Caco-2 (cell line): ENCODE measurements around the gene CPSF3. TPM values are rescaled to one million over a fixed set of nuclear protein-coding genes. Genes with fewer than 3 reads are reported as not detected.

Experiments
- BruUV-seq: library from RNA; stranded (reverse); fragments of 400-500 nt; replicated peaks from 2 replicates; lab custom pipeline; 2021; lab: Mats Ljungman, UMichigan
- CTCF ChIA-PET: fragments of 300-600 bp; sonication (Branson Sonifier 250); formaldehyde crosslinking; loops from one replicate; lab custom pipeline; 2022; ENCODE audit warnings: antibody characterized with exemption; lab: Charles Lee
- POLR2A ChIA-PET: fragments of 300-600 bp; sonication (Branson Sonifier 250); formaldehyde crosslinking; loops from one replicate; lab custom pipeline; 2022; ENCODE audit warnings: antibody characterized with exemption; lab: Charles Lee
- DNase-seq, 2 experiments: peaks; one replicate each; pipeline versions ENCODE4 v3.0.0 to v3.0.0-alpha.2; 2020 to 2022
- H3K27me3 ChIP-seq: replicated peaks from 2 replicates; pipeline ENCODE4 v1.6.0; 2011; ENCODE audit warnings: low read length; ENCODE audit not compliant: control insufficient read depth, insufficient read depth
- H3K36me3 ChIP-seq: 2 replicates; pipeline ENCODE4 v1.5.1; 2011; ENCODE audit warnings: low read length; ENCODE audit not compliant: control insufficient read depth, insufficient read depth
- H3K4me1 ChIP-seq: fragments of 250-450 bp; sonication (Bioruptor Pico); 2 replicates; pipeline ENCODE4 v1.5.1; 2020; ENCODE audit warnings: mild to moderate bottlenecking
- H3K4me3 ChIP-seq: 2 replicates; pipeline ENCODE4 v1.5.1; 2011; ENCODE audit warnings: low read depth, mild to moderate bottlenecking, control low read depth, low read length
- H3K9me3 ChIP-seq: fragments of 250-450 bp; sonication (Bioruptor Pico); 2 replicates; pipeline ENCODE4 v1.5.1; 2020; ENCODE audit warnings: mild to moderate bottlenecking, moderate library complexity
- H3K27ac Mint-ChIP-seq: one replicate; pipeline ENCODE4 v1.8.0; 2022; ENCODE audit warnings: mixed read lengths; ENCODE audit not compliant: unreplicated experiment
- H3K27me3 Mint-ChIP-seq: one replicate; pipeline ENCODE4 v1.8.0; 2022; ENCODE audit warnings: mixed read lengths; ENCODE audit not compliant: insufficient read depth, unreplicated experiment
- H3K36me3 Mint-ChIP-seq: one replicate; pipeline ENCODE4 v1.8.0; 2022; ENCODE audit warnings: mild to moderate bottlenecking, mixed read lengths; ENCODE audit not compliant: insufficient read depth, unreplicated experiment
- H3K4me1 Mint-ChIP-seq: one replicate; pipeline ENCODE4 v1.8.0; 2022; ENCODE audit warnings: low read depth, mixed read lengths; ENCODE audit not compliant: unreplicated experiment
- H3K4me3 Mint-ChIP-seq: one replicate; pipeline ENCODE4 v1.8.0; 2022; ENCODE audit warnings: mild to moderate bottlenecking, moderate library complexity, mixed read lengths; ENCODE audit not compliant: unreplicated experiment
- H3K9me3 Mint-ChIP-seq: one replicate; pipeline ENCODE4 v1.8.0; 2022; ENCODE audit warnings: mixed read lengths; ENCODE audit not compliant: unreplicated experiment
- CTCF ChIP-seq, 2 experiments: fragments of 200-600 bp in 1 of 2; IDR thresholded peaks; 1 replicate in 1 of 2; 2 replicates in 1 of 2; pipeline versions ENCODE4 v1.5.1 to v1.8.0; 2011 to 2022; ENCODE audit warnings: antibody characterized with exemption in 1 of 2, control low read depth in 1 of 2, inconsistent platforms in 1 of 2, low read depth in 1 of 2, low read length in 1 of 2, mild to moderate bottlenecking in 1 of 2, moderate library complexity in 1 of 2; ENCODE audit not compliant: insufficient read depth in 1 of 2, severe bottlenecking in 1 of 2, unreplicated experiment in 1 of 2
- intact Hi-C: fragments of 100-400 bp; cut with micrococcal nuclease; formaldehyde crosslinking; loops from one replicate; pipeline ENCODE4 v1.10.0; 2022; ENCODE audit not compliant: unreplicated experiment
- total RNA-seq: library from RNA; stranded (reverse); gene quantifications from 2 replicates; pipeline ENCODE4 v1.2.3, GENCODE V29; 2022

CPSF3 gene
- total RNA-seq, 1 experiment from 2014 or later, result 95.0 TPM

- Mint-ChIP-seq H3K4me1 (peaks cover 9% of the 10 kb centered on the region), H3K36me3 (peaks cover 15% of the 10 kb centered on the region), H3K9me3 (no peaks in the 10 kb centered on the region), H3K27ac (no peak overlapping the region), H3K4me3 (no peak overlapping the region), H3K27me3 (no peaks in the 10 kb centered on the region)
- DNase-seq, result peak in 1 of 2 experiments; percentile 29
- intact Hi-C loops, result no loop called here
- no peak for TF ChIP-seq CTCF (IDR thresholded peaks at IDR 0.05; ENCODE audit: insufficient read depth in 1 of 2, low read depth in 1 of 2, low read length in 1 of 2, severe bottlenecking in 1 of 2, unreplicated experiment in 1 of 2)
- CTCF ChIA-PET, result interaction anchor here (0.6 kb wide), 1 partner anchor 31 kb away, joined by 4 read pairs; no protein-coding TSS in a partner anchor
- POLR2A ChIA-PET, result no interaction called here
- no TSS peak for BruUV-seq
- H3K4me3 ChIP-seq, result no peak overlapping the region
- H3K9me3 ChIP-seq, result no peaks in the 10 kb centered on the region
- no peaks in the 10 kb centered on the region for H3K27me3 ChIP-seq
- H3K4me1 ChIP-seq, result no peaks in the 10 kb centered on the region
- no peaks in the 10 kb centered on the region for H3K36me3 ChIP-seq
Observed at GRCh38 chr2:9400268-9401058, 23.0 kb upstream of the CPSF3 start.

- no peak for TF ChIP-seq CTCF (IDR thresholded peaks at IDR 0.05; ENCODE audit: insufficient read depth in 1 of 2, low read depth in 1 of 2, low read length in 1 of 2, severe bottlenecking in 1 of 2, unreplicated experiment in 1 of 2)
- DNase-seq, result no peak
- Mint-ChIP-seq H3K9me3 (no peaks in the 10 kb centered on the region), H3K27ac (no peak overlapping the region), H3K4me1 (peaks cover 9% of the 10 kb centered on the region), H3K4me3 (no peak overlapping the region), H3K27me3 (no peaks in the 10 kb centered on the region), H3K36me3 (peaks cover 15% of the 10 kb centered on the region)
- ChIA-PET POLR2A (no interaction called here), CTCF (interaction anchor here (0.6 kb wide), 1 partner anchor 32 kb away, joined by 4 read pairs; no protein-coding TSS in a partner anchor)
- intact Hi-C loops, result no loop called here
- no TSS peak for BruUV-seq
- Histone ChIP-seq H3K4me1 (no peaks in the 10 kb centered on the region), H3K4me3 (no peak overlapping the region), H3K27me3 (no peaks in the 10 kb centered on the region), H3K36me3 (no peaks in the 10 kb centered on the region; the same call in 1 of the 2 replicates), H3K9me3 (no peaks in the 10 kb centered on the region)
Observed at GRCh38 chr2:9401059-9401547, 22.4 kb upstream of the CPSF3 start.

GRCh38 chr2:9401646-9402371, 21.6 kb upstream of the CPSF3 start:
- peak in 1 of 2 experiments; percentile 8 for TF ChIP-seq CTCF (IDR thresholded peaks at IDR 0.05; ENCODE audit: insufficient read depth in 1 of 2, low read depth in 1 of 2, low read length in 1 of 2, severe bottlenecking in 1 of 2, unreplicated experiment in 1 of 2)
- H3K27me3 Mint-ChIP-seq, result no peaks in the 10 kb centered on the region
- Histone ChIP-seq H3K4me1 (no peaks in the 10 kb centered on the region), H3K36me3 (no peaks in the 10 kb centered on the region; the same call in 1 of the 2 replicates), H3K9me3 (no peaks in the 10 kb centered on the region), H3K4me3 (no peak overlapping the region), H3K27me3 (no peaks in the 10 kb centered on the region)
- H3K4me3 Mint-ChIP-seq, result no peak overlapping the region
- ChIA-PET CTCF (interaction anchor here (0.6 kb wide), 1 partner anchor 112 kb away, joined by 3 read pairs; no protein-coding TSS in a partner anchor), POLR2A (no interaction called here)
- no peak overlapping the region for H3K27ac Mint-ChIP-seq
- no TSS peak for BruUV-seq
- intact Hi-C loops, result no loop called here
- H3K4me1 Mint-ChIP-seq, result peaks cover 9% of the 10 kb centered on the region
- no peaks in the 10 kb centered on the region for H3K9me3 Mint-ChIP-seq
- peaks cover 17% of the 10 kb centered on the region for H3K36me3 Mint-ChIP-seq
- no peak for DNase-seq
